Measurements from ENCODE around the gene UBL7. TPM values are rescaled to one million over a fixed set of nuclear protein-coding genes. Genes with fewer than 3 reads are reported as not detected.

Gene UBL7
- total and polyA plus RNA-seq, 10 of the 15 experiments (the other 5 are each of a cell fraction or from before 2014, with no cell fraction given) = 25.9 to 145 (median 90.1) TPM

GRCh38 chr15:74420193-74420905 is 40.6 kb downstream of the UBL7 start:
- 29% methylated on average over 10 of the region's 10 CpGs for WGBS (ENCODE audit: insufficient coverage, insufficient replicate concordance, low lambda C conversion rate, missing lambda C conversion rate)
- peak overlapping the region; percentile 49 for H3K27ac ChIP-seq (ENCODE audit: control insufficient read depth, insufficient read depth)
- ChIA-PET POLR2A (interaction anchor here (1.0 to 16.6 kb wide), 6 partner anchors 10 to 38 kb away, joined by 3 to 325 read pairs (median 4); no protein-coding TSS in a partner anchor), RAD21 (ENCODE audit: unreplicated experiment) (interaction anchor here (0.9 to 24.4 kb wide), 4 partner anchors 8 to 38 kb away, joined by 5 to 496 read pairs (median 14); no protein-coding TSS in a partner anchor), CTCF (interaction anchor here (0.6 to 16.9 kb wide), 9 partner anchors 9 to 1401 kb away, joined by 3 to 187 read pairs (median 3); partner anchors contain the start of gene UBL7), SMC1A (ENCODE audit: uncharacterized antibody, unreplicated experiment) (interaction anchor here (0.9 to 9.3 kb wide), 7 partner anchors 8 to 38 kb away, joined by 3 to 82 read pairs (median 6); no protein-coding TSS in a partner anchor)
- peaks cover 99% of the 10 kb centered on the region for H3K79me2 ChIP-seq (ENCODE audit: control insufficient read depth, insufficient read depth, low read length)
- no peaks in the 10 kb centered on the region for H3K27me3 ChIP-seq (replicated peaks in 1 of 2; ENCODE audit: control insufficient read depth in 2 of 2, insufficient read depth in 2 of 2, low read length in 1 of 2)
- FAIRE-seq = peak; percentile 91
- intact Hi-C loops (cut with micrococcal nuclease; ENCODE audit: unreplicated experiment) (no loop called here), in situ Hi-C loops (cut with MboI) (no loop called here)
- BruUV-seq (replicated peaks) = no TSS peak
- ATAC-seq = peak; percentile 41
- no peak overlapping the region for H2AFZ ChIP-seq (ENCODE audit: control insufficient read depth, low read depth, low read length)
- H3K9me3 ChIP-seq (replicated peaks; ENCODE audit: control insufficient read depth, insufficient read depth, low read length) = no peaks in the 10 kb centered on the region
- TF ChIP-seq, protein P1, sequence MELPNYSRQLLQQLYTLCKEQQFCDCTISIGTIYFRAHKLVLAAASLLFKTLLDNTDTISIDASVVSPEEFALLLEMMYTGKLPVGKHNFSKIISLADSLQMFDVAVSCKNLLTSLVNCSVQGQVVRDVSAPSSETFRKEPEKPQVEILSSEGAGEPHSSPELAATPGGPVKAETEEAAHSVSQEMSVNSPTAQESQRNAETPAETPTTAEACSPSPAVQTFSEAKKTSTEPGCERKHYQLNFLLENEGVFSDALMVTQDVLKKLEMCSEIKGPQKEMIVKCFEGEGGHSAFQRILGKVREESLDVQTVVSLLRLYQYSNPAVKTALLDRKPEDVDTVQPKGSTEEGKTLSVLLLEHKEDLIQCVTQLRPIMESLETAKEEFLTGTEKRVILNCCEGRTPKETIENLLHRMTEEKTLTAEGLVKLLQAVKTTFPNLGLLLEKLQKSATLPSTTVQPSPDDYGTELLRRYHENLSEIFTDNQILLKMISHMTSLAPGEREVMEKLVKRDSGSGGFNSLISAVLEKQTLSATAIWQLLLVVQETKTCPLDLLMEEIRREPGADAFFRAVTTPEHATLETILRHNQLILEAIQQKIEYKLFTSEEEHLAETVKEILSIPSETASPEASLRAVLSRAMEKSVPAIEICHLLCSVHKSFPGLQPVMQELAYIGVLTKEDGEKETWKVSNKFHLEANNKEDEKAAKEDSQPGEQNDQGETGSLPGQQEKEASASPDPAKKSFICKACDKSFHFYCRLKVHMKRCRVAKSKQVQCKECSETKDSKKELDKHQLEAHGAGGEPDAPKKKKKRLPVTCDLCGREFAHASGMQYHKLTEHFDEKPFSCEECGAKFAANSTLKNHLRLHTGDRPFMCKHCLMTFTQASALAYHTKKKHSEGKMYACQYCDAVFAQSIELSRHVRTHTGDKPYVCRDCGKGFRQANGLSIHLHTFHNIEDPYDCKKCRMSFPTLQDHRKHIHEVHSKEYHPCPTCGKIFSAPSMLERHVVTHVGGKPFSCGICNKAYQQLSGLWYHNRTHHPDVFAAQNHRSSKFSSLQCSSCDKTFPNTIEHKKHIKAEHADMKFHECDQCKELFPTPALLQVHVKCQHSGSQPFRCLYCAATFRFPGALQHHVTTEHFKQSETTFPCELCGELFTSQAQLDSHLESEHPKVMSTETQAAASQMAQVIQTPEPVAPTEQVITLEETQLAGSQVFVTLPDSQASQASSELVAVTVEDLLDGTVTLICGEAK (IDR thresholded peaks at IDR 0.05; ENCODE audit: borderline replicate concordance) = no peak
- TF ChIP-seq NKRF (conservative IDR thresholded peaks at IDR 0.05) (no peak), POU2F2 (IDR thresholded peaks at IDR 0.05; ENCODE audit: borderline replicate concordance, low read depth, low read length) (0 out of 3 replicates have a peak, but pooled peaks have one; percentile 2), IKZF2 (IDR thresholded peaks at IDR 0.05) (no peak)
- H3K36me3 ChIP-seq (ENCODE audit: control insufficient read depth in 2 of 2, insufficient read depth in 2 of 2, low read length in 1 of 2) = peaks cover 45 to 49% of the 10 kb centered on the region in 2 experiments
- no peak for DNase-seq (ENCODE audit: low read depth, low spot score)
- peak overlapping the region; percentile 57 for H3K4me3 ChIP-seq
- peaks cover 42% of the 10 kb centered on the region for H4K20me1 ChIP-seq (ENCODE audit: control insufficient read depth, insufficient read depth)
- H3K4me1 ChIP-seq (ENCODE audit: control insufficient read depth, insufficient read depth, low read length) = peaks cover 69% of the 10 kb centered on the region
- peak overlapping the region; percentile 97 for H3K4me2 ChIP-seq (ENCODE audit: control insufficient read depth, insufficient read depth)
- peak overlapping the region; percentile 59; the same call in 1 of the 2 replicates for H3K9ac ChIP-seq (ENCODE audit: control insufficient read depth, insufficient read depth, low read length)

Measured in GM12878 (cell line).